ENCODE data around the gene TMEM131L. TPM values are rescaled to one million over a fixed set of nuclear protein-coding genes. Genes with fewer than 3 reads are reported as not detected.

Gene TMEM131L
- total and polyA plus RNA-seq, 8 donors: 2.4 to 40.0 (median 13.6) TPM

DNA sequence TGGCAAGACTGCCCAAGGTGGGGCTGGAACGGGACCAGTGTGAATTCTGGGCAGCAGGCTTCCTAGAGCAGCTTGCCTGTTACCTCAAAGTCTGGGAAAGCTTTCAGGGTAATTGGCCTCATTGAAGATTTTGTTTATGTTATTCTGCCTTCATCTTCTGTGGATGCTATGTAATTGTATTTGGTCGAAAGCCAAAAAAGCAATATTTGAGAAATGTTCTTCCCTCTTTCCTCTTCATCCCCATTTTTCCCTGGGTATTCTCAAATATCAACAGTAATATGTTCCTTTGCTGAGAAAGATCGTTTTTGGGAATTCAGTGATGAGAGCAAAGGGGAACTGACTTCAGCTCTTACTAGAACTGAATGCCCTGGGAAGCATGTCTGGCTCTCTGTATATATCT lies 12.9 kb downstream of the TMEM131L start:
- Histone ChIP-seq H3K27ac (peak overlapping the region in 4 of 5 donors; percentile 14 to 63 (median 32)), H3K9me3 (no peaks in the 10 kb centered on the region), H3K27me3 (no peaks in the 10 kb centered on the region), H3K36me3 (peaks cover 9 to 30% (median 22%) of the 10 kb centered on the region in 4 donors), H3K4me3 (no peak overlapping the region), H3K4me1 (peaks cover 0 to 44% (median 21%) of the 10 kb centered on the region in 4 donors)
- TF ChIP-seq EP300 (IDR thresholded peaks at IDR 0.05) (no peak), POLR2AphosphoS5 (IDR thresholded peaks at IDR 0.05) (no peak), POLR2A (IDR thresholded peaks at IDR 0.05) (no peak), CTCF (IDR thresholded peaks at IDR 0.05) (no peak)
- intact Hi-C loops (cut with DNase I; ENCODE audit: low total_unique reads): no loop called here
- 57 to 74% (median 61%) methylated on average over 3 of the region's 3 CpGs for WGBS, 5 donors
- DNase-seq: no peak

DNA sequence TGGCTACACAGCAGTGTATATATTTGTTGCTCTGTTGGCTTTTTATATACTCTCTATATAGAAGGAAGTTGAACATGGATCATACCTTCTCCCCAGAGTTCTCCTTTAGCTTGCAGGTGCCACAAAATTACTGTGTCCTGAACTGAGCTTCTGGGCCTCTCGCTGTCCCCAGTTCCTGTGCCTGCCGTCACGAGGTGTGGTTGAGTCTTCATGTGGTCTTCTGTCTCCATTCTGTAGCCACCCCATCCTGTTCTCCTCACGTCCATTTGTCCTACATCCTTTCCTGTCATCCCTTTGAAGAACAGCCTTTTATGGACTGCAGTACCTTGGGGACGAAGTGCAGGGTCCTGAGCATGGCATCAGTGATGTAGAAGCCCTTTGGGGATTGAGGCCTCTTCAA lies 14.5 kb downstream of the TMEM131L start:
- Histone ChIP-seq H3K4me1 (peaks cover 0 to 57% (median 28%) of the 10 kb centered on the region in 4 donors), H3K36me3 (peaks cover 4 to 15% (median 9%) of the 10 kb centered on the region in 4 donors), H3K4me3 (no peak overlapping the region), H3K9me3 (no peaks in the 10 kb centered on the region), H3K27ac (peak overlapping the region in 1 of 5 donors; percentile 44), H3K27me3 (no peaks in the 10 kb centered on the region)
- DNase-seq: no peak
- TF ChIP-seq POLR2A (IDR thresholded peaks at IDR 0.05) (no peak), EP300 (IDR thresholded peaks at IDR 0.05) (no peak), POLR2AphosphoS5 (IDR thresholded peaks at IDR 0.05) (no peak), CTCF (IDR thresholded peaks at IDR 0.05) (no peak)
- WGBS, 5 donors: 86 to 90% (median 89%) methylated on average over 5 of the region's 5 CpGs
- intact Hi-C loops (cut with DNase I; ENCODE audit: low total_unique reads): no loop called here

DNA sequence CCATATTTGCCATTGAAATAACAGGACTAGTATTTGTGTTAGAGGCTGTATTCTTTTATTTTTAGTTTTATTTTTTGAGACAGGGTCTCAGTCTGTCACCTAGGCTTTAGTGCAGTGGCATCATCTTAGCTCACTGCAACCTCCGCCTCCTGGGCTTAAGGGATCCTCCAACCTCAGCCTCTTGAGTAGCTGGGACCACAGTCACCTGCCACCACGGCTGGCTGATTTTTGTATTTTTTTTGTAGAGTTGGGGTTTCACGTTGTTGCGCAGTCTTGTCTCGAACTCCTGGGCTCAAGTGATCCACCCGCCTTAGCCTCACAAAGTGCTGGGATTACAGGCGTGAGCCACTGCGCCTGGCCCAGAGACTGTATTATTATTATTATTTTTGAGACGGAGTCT lies 15.3 kb downstream of the TMEM131L start:
- no peak for DNase-seq
- intact Hi-C loops (cut with DNase I; ENCODE audit: low total_unique reads): no loop called here

More for the DNA sequence above, 15.3 kb downstream of the TMEM131L start:
- Histone ChIP-seq H3K4me1 (peaks cover 3 to 65% (median 35%) of the 10 kb centered on the region in 4 donors), H3K9me3 (no peaks in the 10 kb centered on the region), H3K27me3 (no peaks in the 10 kb centered on the region), H3K36me3 (peaks cover 0 to 11% (median 6%) of the 10 kb centered on the region in 4 donors), H3K27ac (no peak overlapping the region), H3K4me3 (no peak overlapping the region)
- TF ChIP-seq EP300 (IDR thresholded peaks at IDR 0.05) (no peak), CTCF (IDR thresholded peaks at IDR 0.05) (no peak), POLR2A (IDR thresholded peaks at IDR 0.05) (no peak), POLR2AphosphoS5 (IDR thresholded peaks at IDR 0.05) (no peak)
- WGBS, 5 donors: 92 to 98% (median 96%) methylated on average over 9 of the region's 9 CpGs
